Stimulated activated CD4-positive, alpha-beta T cell treated with anti-CD3 and anti-CD28 coated beads, Interleukin-12 subunit alpha, Interleukin-12 subunit beta, amount 100 ng/mL, for 48 hours (primary cell): ENCODE data around the gene MCOLN2.
"Not testable (repeated sequence)": the region's sequence is repeated elsewhere in the genome, so short reads cannot be mapped to it uniquely, and the experiment has no call there.

Source experiments
- DNase-seq, 3 donors: peaks; one replicate each; pipeline ENCODE4 v3.0.0-alpha.2; 2020; ENCODE audit warnings: low read depth in 2 of 3, low spot score in 1 of 3

The MCOLN2 gene

DNA sequence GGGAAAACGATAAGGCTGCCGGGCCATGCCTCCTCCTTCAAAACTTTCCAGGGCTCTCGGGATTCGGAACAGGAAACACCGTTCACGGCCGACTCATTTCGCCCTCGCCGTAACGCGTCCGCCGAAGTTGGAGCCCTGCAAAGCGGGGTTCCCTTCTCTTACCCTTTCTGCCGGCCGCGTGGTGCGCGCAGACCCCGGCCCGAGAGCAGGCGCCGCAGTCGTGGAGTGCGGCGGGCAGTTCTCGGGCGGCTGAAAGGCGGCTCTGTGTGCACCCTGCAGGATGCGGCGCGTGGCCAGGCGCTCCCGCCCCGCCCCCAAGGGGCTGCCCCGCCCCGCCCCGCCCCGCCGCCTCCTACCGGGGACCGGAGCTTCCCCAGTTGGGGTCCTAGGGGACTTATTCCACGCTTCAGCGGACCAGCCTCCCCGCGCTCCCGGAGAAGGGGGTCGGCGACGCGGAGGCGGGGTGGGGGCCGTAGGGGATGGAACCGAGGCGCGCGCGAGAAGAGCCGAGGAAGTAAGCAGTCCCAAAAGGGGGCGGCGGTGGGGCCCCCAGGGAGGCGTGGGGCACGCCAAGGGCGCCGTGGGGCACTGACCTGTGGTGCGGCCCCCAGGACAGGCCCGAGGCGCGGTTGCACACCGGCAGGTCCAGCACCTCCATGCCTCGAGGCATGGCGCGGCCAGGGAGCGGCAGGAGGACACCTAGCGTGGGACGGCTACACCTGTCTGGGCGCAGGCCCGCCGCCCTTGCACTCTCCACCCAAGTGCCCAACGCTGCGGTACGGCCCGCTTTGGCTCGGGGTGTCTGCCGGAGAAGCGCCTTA lies at the start of gene MCOLN2:
MCOLN2 (minus strand) TSS at position 268 of the 821 bp plus-strand sequence; CDS start at position 27, 241 bp downstream.
- peak in 2 of 3 donors; percentile 30 to 52 for DNase-seq

DNA sequence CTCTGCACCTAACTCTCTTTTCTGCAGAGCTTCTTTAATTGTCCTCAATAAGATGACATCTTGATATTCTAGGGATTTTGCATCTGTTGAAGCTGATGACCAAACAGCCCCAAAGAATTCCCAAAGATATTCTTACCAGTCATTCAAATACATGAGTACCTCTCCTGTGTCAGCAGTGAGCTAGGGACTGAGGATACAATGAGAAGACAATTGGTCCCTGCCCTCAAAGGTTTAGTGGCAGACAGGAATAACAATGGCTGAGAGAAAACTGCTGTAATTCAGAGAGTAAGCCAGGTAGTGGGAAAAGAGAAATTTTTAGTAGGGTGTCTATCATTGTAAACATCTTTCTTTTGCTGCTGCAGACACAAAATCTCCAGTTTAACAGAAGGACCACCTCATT lies 45.5 kb upstream of the MCOLN2 start:
- DNase-seq: no peak

DNA sequence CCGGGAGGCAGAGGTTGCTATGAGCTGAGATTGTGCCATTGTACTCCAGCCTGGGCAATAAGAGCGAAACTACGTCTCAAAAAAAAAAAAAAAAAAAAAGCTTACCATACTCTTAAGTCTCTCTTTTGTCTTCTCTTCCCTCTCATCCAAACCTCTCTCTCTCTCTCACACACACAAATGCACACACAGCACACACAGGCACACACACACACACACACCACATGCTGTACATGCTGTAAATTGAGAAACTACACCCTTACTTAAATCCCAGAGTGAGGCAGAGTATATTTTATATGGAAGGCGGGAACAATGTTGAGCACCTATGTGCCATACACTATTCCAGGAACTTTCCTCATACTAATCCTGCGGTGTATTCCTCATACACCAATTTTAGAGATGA lies 44.9 kb upstream of the MCOLN2 start:
- no peak for DNase-seq

DNA sequence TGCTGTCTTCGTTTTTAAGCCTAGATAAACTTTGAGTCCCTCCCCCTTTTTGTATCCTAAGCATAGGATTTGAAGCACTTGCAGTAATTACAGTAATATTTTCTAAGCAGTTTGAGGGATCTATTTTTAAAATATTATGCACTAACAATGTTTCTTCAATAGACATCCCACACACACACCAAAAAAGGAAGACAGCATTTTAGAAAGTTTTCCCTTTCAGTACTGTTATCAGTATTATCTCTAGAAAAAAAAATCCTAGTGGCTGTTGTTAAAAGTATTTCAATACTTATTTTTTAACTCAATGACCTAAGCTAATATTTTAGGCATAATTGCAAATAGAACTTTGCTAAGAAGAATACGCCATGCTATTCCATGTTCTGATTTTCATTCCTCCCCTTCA lies 36.3 kb upstream of the MCOLN2 start:
- DNase-seq: no peak

DNA sequence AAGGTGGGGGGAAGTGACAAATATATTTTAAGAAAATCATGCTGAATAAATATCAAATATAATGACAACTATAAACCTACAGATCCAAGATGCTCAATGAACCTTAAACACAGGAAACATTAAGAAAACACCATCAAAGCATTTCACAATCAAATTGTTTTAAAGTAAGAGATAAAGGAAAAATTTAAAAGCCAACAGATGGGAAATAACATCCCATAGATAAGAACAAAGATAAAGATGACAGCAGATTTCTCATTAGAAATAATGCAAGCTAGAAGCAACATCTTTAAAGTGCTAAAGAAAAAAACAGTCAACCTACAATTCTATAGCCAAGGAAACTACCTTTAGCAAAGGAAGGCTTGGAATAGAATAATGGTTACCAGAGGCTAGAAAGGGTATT lies 33.6 kb upstream of the MCOLN2 start:
- no peak for DNase-seq

DNA sequence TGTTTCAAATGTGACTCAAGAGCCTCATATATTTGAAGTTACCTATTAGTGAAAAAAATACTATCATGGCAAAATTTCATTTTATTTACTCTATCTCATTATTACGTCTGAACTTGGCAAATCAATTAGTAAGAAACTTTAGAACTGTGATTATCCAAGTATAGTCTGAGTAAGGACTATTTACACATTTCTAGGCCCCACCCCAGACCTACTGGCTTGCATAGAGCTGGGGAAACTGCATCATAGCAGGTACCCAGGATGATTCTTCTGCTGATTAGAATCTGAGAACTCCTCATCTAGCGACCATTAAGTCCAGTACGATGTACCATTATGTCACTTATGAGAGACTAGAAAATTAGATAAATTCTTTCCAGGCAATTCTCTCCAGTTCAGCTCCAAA lies 31.2 kb upstream of the MCOLN2 start:
- no peak for DNase-seq

DNA sequence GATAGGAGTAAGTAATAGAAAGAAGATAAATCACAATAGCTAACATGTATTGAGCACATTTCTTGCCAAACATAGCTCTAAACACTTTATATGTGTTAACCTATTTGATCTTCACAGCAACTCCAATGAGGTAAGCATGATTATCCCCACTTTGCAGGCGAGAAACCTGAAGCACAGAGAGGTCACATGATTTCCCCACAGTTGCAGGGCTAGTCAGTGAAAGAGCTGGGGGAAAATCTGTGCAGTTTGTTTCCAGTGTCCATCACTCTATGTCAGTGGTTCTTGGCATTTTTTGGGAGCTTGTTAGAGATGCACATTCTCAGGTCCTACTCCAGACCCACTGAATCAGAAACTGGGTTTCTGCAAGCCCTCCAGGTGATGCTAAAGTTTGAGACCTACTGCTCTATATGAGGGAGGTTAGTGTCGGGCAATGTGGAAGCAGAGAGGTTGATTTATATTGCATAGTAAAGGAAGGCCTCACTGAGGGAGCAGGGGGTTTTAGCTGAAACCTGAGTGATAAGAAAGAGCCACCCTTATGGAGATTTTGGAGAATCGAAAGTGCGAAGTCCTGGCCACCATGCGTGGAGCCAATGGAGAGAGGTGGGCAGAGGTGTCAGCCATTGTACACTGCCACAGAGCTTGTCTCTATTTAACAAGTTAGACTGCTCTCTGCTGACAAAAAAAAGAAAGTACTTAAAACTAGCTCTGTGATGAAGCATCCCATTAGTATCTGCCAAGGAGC lies 30.5 kb upstream of the MCOLN2 start:
- no peak for DNase-seq

DNA sequence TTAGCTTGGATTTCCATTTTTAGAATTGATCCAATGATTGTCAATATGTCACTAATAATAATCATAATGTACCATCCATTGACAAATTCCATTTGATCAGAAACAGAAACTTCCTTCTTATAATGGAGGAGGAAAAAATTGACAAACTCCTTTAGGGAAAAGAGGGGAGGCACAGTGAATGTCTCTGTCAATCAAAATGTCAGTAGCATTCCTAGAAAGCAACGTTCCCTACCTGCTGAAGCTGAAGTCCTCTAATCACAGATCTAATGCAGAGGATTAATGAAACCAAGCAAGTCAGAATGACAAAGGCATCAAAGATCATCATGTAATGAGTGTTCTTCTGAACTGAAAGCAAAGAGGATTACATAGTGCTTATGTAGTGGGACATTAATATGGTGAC lies 29.0 kb upstream of the MCOLN2 start:
- no peak for DNase-seq

DNA sequence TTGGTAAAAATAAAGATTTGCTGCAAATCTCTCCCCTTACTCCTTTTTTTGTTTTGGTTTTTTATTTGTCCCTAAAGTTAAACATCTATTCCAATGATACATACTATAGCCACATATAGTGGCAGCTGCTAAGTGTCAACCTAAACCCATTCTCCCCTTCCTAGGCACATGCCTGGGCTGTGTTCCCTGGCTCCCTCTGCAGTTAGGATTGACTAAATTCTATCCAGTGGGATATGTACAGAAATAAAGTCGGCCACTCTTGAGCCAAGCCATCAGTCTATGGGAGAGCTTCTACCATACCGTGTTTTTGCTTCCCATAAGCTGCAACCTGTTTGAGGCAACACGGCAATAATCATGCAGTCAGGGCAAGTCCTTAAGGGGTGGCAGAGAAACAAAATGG lies 27.8 kb upstream of the MCOLN2 start:
- no peak for DNase-seq

DNA sequence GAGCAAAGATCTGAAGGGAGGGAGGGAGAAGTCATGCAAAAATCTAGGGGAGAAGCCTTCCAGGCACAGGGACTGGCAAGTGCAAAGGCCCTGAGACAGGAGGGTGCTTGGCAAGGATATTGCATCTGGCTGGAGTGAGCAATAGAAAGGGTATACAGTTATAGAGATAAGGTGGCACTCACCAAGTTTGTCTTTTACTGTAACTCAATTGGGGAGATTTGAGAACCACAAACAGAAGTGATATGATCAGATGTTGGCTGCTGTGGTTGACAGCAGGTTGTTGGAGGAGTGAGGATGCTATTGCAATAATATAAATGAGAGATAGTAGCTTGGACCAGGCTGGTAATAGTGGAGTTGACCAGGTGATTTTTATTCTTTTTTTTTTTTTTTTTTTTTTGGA lies 25.8 kb upstream of the MCOLN2 start:
- no peak for DNase-seq

DNA sequence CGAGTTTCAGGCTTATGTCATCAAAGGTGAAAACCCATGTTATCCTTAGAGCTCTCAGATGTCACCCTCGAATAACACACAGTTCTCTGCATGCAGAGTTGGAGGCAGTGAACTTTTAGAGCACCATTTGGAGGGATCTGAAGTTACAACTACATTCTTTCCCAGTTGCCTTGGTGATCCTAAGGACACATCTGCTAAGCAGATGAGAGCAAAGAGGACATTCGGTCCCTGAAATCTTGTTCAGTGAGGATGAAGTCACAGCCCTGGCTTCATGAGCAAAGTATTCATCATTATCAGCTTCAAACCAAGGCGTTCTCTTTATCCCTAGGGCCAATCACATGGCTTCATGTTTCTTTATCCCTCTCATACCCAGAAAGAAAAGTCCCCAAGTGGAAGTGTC lies 23.1 kb upstream of the MCOLN2 start:
- no peak for DNase-seq

DNA sequence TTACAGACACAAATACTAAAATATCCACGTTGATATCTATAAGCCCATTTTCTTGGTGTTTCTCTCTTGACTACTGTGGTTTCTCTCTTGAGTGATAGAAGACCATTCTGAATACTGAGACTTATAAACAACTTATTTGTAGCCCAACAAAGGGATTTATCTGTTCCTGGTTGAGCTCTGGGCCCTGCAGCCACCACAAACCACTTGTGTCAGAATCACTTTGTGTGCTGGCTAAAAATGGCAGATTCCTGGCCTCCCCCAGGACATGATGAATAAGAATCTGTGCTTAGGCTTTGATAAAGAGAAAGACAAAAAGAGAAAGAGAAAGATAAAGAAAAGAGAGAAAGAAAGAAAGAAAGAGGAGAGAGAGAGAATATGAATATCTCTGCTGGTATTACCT lies 18.9 kb upstream of the MCOLN2 start:
- no peak for DNase-seq

DNA sequence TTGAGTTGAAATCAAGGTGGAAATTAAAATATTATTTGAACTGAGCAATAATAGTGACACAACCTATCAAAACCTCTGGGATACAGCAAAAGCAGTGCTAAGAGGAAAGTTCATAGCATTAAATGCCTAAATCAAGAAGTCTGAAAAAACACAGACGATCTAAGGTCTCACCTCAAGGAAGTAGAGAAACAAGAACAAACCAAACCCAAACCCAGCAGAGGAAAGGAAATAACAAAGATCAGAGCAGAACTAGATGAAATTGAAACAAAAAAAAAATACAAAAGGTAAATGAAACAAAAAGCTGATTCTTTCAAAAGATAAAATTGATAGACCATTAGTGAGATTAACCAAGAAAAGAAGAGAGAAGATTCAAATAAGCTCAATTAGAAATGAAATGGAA lies 8.7 kb upstream of the MCOLN2 start:
- DNase-seq: not testable (repeated sequence)

DNA sequence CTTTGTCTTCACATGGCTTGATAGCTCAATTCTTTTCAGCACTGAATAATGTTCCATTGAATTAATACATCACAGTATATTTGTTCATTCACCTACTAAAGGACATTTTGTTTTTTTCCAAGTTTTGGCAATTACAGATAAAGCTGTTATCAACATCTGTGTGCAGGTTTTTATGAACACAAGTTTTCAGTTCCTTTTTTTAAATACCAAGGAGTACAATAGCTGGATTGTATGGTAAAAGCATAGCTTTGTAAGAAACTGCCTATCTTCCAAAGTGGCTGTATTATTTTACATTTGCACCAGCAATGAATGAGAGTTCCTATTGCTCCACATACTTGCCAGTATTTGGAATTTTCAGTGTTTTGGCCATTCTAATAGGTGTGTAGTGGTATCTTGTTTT lies 4.8 kb upstream of the MCOLN2 start:
- no peak for DNase-seq

DNA sequence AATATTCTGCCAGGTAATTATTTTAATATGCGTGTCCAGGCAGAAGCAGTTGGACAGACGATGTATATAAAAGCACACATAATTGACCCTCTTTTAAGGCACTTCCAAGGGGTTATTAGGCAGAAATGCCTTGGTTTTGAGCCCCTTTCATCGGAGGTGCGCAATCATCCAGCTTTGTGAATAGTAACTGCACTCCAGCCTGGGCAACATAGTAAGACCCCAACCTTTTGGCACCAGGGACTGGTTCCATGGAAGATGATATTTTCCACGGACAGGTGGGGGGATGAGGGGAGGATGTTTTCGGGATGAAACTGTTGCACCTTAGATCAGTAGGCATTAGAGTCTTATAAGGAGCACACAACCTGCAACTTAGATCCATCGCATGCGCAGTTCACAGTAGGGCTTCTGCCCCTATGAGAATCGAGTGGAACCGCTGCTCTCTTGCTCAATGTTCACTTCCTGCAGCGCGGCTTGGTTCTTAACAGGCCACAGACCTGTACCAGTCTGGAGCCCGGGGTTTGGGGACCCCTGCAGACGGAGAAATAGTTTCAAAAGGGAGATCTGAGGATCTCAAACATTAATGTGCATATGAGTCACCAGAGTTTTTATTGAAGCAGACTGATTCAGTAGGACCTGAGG lies 1.8 kb upstream of the MCOLN2 start:
- DNase-seq: no peak

DNA sequence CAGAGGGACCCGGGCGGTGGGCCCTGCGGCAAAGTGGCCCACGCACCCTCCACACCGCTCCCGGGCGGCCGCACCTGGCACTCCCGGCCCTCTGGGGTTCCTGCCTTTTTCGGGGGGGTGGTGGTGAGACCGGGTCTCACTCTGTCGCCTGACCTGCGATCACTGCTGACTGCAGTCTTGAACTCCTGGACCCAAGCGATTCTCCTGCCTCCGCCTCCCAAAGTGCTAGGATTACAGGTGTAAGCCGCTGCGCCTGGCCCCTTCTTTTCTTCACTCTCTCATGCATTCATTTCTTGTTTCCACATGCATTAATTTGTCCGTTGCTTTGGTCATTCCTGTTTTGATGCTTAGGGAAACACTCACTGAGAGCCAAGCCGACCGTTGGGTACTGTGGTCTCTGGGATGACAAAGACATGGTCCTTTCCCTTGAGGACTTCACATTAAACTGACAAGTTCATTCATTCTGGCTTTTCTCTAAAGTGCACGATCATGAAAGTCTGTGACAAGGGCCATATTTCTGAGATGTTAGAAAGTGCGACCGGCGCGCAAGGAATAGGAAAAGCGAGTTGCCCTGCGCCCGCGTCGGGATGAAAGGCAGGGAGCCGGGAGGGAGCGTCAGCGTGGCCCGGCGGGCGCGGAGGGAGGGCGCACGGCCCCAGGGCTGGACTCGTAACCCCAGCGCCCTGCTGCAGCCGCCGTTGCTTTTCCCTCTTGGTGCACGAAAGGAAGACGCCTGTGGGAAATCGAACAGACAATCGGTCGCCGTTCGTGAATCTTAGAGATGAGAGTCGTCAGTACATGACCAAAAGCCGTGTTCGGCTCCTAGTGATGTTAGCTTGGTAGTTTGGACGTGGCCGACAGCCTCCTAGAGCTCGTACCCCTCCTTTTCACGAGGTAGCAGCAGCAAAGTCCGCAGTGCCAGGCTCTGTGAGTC lies 1.0 kb upstream of the MCOLN2 start:
- peak in 1 of 3 donors; percentile 8 for DNase-seq

DNA sequence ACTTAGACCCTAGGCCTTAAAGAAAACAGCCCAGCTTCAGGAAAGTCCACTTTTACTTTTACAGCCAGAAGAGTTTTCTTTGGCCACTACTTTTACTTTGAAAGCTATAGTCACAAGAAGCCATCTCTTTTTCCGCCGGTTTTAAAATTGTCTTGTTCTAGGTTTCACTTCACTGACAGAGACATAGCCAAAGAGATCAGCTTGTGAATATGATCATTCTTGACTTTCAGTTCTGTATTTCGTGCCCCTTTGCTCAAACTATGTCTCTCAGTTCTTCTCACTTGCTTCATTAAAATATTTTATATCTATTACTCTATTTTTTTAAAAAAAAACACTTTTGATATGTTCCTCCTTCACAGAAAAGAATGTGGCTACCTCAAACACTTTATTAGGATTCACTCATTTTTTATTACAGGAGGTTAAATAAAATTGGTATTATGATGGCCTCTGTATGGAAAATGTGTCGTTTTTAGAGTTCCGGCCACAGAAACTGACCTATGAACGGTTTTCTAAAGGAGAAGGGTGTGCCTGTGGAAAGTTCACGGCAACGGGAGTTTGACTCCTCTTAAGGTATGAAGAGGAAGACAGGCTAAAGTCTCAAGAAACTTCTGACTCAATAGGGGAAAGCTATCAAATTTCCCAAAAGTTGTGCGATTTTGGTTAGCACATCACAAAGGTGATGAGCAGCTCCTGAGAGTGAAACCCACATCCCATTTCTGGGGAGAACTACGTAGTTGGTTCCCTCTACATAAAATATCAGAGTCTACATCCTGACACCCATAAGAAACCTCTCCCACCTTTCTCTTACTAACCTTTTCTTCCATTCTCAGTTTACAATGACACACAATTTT lies 1.2 kb downstream of the MCOLN2 start:
- peak in 1 of 3 donors; percentile 26 for DNase-seq

DNA sequence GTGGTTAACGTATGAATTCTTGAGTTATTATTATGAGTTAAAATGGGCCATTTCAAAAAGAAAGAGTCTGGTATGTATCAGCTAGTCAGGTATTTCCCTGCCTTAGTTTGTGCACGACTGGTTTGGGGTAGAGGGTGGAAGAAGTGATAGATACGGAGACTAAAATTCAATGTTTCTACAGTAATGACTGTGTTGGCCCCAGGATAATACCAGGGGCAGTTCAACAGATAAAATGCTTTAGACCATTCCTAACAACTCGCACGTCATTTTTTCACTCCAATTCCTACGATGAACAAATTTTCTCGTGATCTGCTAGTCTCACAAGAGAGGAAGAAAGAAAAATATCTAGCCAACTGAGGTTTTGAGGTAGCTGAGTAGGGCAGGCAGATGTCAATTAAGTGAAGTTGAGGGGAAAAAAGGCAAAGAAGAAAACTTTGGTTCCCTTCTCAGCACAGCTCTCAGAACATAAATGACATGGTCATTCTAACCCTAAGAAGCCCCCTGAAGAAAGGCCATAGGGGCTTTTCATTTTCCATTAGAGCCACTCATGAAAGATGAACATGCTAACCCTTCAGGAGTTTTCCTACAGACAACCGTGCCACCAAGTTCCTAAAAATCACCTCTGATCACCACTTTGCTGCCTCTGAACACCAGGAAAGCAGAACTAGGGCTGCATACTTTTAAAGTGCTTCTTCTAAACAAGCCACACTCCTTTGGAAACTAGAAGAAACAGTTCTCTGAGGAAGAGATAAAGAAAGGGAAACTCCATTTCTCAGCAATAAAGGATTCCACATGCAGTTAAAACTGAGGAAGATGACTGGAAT lies 5.6 kb downstream of the MCOLN2 start:
- DNase-seq: no peak

DNA sequence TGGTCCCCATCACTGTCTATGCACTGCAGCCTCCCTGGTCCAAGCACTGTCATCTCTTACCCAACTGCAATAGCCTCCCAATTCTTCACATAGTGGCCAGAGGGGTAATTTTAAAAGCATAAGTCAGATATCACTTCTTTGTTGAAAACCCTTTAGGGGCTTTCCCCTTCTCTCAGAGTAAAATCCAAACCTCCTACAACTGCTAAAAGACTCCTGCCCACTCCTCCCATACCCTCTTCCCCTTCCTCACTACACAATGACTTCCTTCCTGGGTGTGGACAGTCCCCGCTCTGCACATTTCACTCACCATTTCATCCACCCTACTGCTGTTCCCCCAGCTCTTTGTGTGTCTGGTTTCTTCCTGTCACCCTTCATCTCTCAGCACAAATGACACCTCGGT lies 8.3 kb downstream of the MCOLN2 start:
- no peak for DNase-seq
